DMS79 (cell line): ENCODE results near the gene RAP1A.
"Not testable (repeated sequence)": the region's sequence is repeated elsewhere in the genome, so short reads cannot be mapped to it uniquely, and the experiment has no call there.

Experiments
- DNase-seq: peaks from one replicate; lab custom pipeline; 2025; lab: John Stamatoyannopoulos, UW

RAP1A gene

DNA sequence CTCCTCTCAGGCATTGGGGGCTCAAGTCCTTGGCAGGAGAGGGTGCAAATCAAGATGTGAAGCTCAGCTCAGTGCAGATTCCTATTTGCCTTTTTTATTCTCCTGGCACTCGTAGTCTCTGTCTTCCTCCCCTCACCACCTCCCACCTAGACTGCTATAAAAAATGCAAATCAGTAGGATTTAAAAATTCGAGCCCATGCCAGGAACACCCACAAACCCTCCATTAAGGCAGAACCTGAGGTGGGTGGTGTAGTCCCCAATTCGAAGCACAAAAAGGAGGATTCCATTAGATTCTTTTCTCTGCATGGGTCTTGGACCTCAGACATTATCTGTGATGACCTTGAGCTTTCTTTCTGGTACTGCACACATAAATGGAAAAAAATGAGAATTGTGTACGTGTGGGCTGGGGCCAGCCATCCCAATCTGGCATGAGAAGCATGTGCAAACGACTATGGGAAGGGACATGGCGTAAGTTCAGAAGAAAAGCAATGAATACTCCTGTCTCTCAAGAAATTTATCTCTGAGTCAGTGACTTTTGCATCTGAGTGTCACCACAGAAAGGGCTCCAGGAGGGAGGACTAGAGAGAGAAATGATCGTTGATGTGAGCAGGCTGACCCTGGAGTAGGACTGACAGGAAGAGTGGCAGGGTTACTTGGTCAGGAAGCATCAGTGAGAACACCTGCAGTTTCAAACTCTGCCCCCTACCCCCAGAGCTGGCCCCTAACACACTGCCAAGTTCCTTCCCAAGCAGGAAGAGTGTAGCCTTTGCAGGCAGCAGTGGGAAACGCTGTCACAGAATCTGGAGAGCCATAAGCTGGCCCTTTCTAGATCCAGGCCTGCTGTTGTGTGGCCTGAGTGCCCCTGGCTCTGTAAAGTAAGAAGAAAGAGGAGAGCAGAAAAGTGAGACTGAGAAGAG, 117.9 kb downstream of the RAP1A start:
- DNase-seq = no peak

DNA sequence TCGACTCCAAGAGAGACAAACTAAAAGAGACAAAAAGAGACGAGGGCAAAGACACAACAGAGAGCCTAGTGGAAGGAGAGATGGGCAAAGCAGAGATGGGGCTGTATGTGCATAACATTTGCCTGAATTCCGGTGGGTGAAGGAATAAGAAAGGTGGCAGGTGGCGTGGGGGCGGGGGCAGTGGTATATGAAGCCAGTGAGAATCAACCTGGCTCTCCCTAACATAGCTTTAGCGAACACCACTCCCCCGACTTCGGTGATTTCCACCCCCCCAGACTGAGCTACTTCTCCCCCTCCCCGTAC, 118.5 kb downstream of the RAP1A start:
- DNase-seq = peak; percentile 52

DNA sequence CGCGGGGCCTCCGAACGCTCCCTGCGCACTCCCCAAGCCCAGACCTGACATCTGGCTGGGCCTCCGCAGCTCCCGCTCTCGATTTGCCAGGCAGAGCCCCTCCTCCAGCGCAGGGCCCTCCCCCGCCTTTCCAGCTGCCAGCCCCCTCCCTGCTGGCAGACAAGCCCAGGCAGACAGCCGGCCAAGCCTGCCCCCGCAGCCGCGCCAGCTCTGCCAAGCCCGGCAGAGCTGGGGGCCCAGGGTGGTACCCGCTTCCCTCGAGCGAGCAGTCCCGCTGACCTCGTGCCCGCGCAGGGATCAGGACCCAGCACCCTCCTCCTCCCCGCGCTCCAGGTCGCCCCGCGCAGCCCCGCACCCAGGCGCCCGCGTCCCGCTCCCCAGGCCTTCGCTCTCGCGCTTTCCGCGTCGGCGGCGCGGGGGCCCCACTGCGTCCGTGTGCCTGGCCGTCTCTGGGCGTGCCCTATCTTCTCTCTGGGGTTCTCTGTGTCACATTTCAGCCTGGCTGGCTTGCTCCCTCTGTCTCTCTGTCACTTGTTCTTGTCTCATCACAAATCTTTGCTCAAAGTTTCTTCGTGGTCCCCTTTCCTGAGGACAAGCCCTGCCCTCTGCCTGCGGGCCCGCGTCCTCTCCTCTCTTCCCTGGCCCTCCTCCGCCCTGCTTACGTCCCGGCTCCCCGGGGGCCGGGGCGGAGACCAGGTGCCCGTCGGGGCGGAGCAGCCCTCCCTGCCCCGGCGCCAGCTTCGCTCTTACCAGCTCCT, 119.0 kb downstream of the RAP1A start:
- DNase-seq = peak; percentile 60

DNA sequence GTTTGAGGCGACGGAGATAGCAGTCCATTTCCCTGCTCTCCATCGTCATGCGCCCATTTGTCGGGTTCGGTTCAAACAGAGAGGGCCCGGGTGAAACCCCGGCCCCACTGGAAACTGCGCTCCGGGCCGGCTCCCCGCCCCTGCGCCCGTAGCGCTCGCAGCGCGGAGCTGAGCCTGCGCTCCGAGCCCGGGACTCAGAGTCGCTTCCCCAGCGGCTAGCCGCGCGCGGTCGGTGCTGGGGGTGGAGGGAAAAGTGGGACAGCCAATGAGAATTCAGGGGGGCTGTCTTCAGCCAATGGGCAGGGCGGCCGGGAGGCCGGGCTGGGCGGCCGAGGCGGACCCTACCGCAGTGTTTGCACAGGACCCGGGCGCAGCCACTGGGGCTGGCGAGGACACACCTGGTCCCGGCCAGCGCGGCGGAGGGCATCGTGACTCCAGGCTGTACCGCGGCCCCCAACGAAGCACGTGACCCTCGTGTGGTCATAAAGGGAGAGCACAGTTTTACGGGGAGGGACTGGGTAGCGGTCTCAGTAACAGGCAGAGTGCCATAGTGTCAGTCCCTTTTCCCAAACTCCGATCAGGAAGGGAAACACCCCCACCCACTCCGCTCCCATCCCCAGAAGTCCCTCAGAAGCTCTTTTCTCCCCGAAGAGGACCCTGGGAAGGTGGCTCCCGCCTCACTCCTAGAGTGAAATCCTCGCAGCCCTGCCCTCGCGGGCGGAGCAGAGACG, 119.8 kb downstream of the RAP1A start, which contains the start of gene INKA2:
TSS of gene INKA2 (minus strand) at position 202 of the 731 bp plus-strand sequence. CDS start at position 49, 153 bp downstream.
- DNase-seq = peak; percentile 85

DNA sequence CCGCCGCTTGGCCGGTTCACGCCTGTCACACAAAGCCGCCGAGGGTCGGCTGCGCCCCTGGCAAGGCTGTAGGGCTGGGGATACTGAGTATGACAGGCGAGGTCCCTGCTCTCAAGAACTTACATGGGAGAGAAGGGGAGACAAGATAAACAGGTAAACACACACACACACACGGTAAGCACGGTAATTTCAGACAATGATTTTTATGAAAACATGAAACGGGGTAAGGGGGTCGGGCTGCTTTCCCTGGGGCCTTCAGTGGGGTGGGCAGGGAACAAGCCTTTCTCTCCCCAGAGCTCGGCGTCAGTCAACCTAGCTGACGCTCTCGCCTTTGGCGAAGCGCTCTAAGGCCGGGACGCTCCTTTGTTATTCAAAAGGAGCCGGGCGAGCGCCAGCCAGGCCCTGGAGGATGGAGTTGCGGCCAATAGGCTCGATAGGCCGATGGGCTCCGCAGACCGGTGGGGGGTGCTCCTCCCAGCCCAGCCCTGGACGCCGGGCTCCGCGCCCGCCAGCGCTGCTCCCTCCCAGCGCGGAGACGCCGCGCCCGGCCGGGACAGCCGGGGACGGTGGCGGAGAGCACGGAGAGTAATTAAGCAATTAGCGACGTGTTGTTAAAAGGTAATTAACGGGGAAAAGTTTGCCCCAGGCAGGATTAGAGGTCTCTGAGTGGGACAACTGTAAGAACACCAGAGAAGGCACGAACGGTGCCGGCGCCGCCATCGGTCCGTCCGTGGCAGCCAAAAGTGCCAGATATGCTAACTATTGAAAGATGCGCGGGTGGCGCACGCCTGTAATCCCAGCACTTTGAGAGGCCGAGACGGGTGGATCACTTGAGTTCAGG, 120.6 kb downstream of the RAP1A start:
- peak; percentile 47 for DNase-seq

DNA sequence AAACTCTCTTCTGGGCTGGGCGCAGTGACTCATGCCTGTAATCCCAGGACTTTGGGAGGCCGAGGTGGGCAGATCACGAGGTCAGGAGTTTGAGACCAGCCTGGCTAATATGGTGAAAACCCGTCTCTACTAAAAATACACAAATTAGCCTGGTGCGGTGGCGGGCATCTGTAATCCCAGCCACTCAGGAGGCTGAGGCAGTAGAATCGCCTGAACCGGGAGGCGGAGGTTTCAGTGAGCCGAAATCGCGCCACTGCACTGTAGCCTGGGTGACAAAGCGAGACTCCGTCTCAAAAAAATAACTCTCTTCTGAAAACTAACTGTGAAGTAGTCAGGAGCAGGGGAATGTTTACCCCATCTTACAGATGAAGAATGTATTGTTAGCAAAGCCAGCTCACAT, 122.7 kb downstream of the RAP1A start:
- not testable (repeated sequence) for DNase-seq

DNA sequence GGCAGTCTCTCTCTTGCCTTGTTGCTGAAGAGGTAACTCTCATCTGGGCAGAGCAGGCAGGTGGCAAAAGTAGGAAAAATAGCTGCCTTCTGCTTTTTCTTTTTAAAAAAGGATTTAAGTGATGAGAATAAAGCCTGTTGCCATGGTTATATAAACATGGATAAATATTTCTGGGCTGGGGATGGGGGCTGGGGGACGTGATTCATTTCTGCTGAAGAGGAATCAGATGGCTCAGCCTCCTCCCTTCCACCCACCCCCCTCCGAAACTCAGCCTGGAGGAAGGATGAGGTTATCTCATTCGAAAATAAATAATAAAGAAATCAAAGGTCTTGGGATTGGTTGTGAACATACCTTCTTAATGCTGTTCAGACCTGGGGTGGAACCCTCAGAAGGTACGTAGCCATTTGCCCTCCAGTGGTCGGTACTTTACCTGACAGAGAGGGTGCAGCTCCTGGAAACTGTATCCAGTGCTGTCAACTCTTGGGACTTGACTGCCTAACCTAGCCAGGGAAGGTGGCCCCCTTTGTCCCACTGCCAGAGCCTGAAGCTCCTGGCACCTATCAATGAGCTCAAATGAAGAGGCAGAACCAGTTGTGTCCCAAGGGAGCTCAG, 123.5 kb downstream of the RAP1A start:
- no peak for DNase-seq

DNA sequence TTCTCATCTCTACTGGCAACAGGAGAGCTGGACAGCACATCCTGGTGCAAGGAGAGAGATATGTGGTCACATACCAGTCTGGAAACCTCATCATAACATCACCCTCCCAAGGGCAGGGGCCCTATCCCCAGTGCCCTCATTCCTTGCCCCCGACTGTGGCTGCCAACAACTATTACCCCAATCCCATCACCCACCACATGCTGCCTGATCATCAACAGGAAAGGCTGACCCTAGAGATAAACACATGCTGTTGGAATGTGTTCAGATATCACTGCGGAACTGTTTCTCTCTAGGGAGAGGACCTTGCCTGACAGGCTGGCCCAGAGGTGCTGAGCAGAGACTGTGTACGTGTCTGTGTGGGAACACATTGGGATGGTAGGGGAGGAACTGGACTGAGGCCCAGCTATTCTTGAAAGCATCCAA, 124.1 kb downstream of the RAP1A start:
- DNase-seq = no peak

DNA sequence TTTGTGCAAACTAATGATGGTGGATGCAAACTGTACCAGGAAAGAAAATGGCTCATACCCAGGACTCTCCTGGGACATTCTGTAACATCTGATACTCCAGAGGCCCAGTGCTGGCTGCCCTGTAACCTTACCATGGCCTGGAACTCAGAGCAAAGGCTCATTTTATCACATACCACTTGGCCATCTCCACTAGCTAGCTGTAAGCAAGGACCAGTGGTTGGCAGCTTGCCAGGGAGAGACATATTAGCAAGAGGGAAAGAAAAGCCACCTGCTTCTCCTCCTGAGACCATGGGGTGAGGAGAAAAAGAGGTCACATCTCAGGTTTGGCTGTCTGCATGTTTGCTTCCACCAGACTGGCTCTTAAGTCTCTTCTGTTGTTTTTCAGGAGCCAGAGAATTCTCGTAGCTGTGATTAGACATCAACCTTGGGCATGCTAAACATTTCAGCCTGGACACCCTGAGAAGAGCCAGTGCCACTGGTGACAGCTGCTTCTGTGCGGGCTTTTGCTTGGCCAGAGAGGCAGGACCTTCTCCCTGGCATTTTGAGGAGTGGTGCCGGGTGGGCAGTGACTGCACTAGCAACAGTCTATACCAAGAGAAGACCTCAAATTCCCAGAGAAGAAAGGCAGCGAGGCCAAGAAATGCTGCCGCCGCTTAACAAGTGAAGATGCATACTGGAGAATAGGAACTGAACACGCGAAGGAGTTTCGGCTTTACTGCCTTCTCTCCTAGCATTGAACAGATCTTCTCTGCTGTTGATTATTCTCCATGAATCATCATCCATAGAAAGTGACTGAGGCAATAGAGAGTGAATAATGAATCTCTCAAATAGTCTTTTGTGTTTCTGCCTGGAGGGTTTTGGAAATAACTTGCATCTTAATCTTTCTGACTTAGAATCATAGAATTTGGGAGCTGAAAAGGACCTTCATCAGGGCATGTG, 126.4 kb downstream of the RAP1A start:
- DNase-seq = peak; percentile 41

DNA sequence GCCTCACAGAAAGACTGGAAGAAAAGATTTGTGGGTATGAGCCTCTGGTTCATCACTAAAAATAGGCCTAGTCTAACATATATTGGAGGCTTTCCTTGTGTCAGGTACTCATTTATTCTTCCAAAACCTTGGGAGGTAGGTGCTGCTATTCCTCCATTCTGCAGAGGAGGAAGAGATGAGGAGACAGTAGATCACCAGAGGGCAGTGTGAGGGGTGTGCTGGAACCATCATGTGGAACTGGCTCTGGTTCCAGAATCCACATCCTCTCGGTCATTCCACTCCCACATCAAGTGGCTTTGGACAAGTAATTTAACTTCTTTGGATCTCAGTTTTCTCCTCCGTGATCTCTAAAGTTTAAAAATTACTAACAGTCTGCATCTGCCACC, 127.0 kb downstream of the RAP1A start:
- no peak for DNase-seq

DNA sequence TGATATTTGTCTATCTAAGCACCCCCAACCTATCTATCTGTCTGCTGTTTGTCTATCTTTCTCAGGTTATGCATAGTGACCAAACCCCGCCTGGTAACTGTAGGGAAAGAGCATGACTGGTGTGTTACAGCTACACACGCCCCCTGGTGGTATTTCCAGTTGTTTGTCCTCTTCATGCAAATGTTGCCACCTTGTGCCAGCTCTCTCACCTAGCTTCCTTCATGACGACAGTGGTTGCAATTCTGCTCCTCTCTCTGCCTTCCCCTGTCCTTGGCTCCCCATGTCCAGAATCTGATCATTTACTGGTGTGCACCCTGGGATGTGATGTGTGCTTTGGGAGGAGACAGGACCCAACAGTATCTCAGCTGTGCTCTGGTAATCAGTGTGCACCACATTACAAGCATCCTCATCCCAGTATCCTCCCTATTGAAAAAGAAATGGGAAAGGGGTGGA, 127.7 kb downstream of the RAP1A start:
- no peak for DNase-seq

DNA sequence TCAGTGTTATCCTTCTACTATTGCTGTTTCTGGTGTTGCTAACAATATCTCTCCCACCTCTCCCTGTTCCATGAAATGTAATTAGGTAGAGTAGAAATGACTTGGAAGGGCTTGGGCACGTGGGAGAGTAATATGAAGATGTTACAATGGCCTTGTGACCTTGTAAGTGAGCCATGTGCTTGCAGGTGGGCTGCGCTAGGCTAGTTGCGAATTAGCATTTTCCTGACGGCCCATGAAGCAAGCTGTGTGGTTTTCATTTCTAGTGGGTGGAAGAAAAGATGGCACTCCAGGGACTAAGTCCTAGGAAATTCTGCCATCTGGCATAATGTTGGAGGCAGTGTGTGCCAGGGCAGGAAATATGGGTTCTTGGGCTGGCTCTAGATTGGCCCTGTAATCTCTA, 128.4 kb downstream of the RAP1A start:
- no peak for DNase-seq

DNA sequence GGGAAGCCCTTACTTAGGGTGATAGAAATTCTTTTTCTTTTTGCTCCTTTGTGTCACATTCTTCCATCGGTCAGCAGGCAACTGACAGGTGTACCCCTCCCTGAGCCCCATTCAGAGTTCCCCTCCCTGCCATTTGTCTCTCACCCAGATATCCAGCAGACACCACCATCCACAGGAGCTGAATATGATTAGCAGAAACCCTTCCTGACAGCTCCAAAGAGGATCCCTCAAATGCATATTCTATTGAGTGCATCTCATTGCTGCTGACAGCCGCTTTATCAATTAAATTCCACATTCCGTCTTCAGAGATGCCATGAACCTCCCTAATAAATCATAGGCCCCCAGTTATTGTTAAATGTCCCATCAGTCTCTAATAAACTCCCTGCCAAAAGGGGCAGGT, 130.0 kb downstream of the RAP1A start:
- DNase-seq = no peak

DNA sequence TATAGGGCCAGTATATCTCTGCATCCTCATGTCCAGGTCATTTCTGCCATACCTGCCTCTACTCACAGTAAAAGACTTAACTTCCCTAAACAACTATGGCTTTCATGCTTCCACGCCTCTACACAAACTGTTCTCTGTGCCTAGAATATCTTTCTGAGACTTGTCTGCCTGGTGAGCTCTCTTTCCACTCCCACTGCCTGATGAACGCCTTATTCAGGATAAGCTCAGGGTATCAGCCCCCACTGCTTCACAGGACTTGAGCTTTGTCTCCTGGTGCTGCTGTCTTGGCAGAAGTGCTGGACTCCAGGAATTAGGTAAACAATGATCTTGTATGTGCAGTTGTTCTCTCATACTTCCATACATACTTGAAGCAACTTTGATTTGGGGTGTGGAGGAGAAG, 131.3 kb downstream of the RAP1A start:
- DNase-seq = no peak

DNA sequence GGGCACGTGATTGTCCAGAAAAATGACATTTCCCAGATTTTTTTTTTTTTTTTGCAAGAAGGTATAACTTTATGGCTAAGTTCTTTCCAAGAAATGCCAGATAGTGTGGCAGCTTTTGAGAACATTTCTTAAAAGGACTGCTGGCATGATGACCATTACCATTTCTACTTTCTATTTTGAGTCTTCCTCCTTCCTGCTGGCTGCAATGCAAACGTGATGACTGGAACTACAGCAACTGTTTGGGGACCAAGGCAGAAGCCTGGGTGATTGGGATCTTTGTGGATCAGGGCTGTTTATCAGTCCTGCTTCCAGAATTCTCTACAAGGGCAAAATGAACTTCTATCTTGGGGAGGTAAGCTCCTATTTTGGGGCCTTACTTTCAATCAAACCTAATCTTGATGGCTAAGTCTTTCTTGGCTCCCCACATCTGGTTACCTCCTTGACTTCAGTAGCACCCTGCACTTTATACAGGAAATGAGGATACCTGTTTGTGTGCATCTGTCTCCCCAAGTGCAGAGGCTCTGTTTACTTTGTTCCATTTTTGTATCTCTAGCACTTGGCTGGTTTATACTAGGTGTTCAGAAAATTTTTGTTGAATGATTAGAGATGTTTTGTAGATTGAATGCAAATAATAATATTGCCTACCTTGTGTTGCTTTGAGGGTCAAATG, 132.5 kb downstream of the RAP1A start:
- DNase-seq = no peak

DNA sequence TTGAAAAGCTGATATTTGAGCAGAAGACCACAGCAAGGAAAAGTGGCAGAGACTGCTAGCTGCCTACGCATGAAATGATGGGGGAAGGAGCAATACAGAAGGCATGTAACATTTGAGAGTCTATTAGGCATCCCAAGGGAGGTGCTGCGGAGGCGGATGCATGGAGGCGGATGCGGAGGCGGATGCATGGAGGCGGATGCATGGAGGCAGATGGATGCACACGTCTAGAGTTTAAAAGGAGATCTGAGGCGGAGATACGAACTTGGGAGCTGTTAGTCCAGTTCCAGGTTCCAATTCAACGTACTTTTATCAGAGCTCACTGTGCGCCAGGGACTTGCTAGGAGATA, 135.4 kb downstream of the RAP1A start:
- DNase-seq = peak; percentile 54

DNA sequence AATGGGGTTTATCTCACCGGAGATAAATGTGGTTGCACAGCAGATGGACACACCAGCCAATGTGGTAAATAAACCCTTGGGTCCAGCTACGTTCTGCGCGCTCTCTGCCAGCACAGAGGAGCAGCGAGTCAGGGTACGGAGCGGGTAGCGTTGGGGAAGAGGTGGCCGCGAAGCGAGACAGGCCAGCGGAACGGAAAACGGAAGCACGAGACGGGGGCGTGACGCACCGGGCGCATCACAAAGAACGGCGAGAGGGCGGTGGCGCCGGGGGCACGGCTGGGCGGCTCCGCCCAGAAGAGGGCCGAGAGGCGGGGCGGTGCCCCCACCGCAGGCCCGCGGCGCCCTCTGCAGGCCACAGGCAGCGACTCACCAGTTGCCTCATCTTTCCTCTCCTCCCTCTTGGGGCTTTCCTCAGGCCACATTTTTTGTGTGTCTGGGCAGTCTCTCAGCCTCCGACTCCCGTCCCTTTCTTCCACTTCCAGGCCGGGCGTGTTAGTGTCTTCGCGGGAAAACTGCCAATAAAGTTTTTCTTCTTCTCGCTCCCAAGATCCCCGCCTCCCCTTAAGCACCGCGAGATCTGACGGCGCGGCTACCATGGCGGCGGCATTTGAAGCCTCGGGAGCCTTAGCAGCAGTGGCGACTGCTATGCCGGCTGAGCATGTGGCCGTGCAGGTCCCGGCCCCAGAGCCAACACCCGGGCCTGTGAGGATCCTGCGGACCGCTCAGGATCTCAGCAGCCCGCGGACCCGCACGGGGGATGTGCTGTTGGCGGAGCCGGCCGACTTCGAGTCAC, 135.9 kb downstream of the RAP1A start, which contains the start of gene DDX20:
TSS of gene DDX20 (plus strand) at position 571 of the 793 bp plus-strand sequence. CDS start at position 595, 24 bp downstream.
- DNase-seq = peak; percentile 95

DNA sequence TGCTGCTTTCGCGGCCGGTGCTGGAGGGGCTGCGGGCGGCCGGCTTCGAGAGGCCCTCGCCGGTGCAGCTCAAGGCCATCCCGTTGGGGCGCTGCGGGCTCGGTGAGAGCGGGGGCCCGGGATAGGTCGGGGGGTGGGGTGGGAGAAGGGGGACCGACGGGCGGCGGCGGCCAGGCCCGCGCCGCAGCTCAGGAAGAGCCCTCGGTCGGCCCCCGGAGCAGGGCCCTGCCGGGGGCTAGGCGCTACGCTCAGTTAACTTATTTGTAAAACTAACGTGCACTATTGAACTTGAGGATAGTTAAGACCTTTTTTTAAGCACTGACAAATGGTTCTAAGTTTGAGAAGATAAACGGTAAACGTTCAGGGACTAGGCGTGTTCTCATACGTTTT, 136.5 kb downstream of the RAP1A start:
- no peak for DNase-seq

DNA sequence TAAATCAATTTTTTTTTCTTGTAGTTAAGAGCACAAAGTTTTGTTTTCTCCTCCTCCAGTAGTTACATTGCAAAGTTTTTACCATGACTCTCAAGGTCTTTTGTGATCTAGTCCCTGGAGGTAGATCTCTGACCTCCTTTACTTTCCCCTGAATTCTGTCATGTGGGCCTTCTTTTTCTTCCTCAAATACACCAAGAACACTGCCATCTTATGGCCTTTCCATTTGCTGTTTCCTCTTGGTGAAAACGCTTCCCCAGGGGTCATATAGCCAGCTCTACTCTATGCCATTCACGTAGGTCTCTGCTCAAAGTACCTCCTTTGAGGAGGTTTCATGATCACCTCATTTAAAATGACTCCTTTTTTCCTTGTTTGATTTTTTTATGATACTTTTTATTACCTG, 138.8 kb downstream of the RAP1A start:
- DNase-seq = no peak
